GM21367 (cell line): ENCODE data around the gene ATG4D.

Experiments used
- ATAC-seq: cut with Tn5 transposase; IDR thresholded peaks from one replicate; pipeline ENCODE4 v1.9.1; 2021; ENCODE audit not compliant: unreplicated experiment

ATG4D gene

DNA sequence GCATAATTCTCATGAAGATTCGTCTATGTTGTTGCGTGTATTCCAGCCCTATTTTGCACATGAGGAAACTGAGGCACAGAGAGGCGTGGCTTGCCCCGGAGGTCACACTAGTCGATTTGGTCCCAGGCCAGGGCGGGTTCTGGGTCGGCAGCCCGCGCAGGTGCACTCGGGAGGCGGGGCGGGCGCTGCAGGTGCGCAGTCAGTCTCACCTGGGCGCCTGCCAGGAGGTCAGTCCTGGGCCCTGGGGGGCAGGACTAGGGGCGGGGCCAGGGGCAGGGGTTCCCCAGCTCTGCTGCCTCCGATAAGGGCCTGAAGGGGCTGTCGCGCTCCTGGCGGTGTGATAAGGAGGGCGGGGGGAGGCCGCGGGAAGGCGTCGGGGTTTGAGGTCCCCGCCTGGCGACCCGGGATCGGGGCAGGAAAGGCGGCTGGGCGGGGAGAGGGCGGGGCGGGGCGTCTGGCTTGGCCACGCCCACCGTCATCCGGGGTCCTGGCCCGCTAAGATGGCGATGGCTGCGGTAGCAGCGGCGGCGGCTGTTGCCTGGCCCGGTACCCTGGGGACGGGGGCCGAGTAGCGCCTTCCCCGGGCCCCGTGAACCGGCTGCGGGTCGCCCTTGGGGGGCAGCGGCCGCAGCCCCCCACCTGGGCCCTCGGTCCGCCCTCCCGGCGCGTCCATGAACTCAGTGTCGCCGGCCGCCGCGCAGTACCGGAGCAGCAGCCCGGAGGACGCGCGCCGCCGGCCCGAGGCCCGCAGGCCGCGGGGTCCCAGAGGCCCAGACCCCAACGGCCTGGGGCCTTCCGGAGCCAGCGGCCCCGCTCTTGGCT is at the start of gene ATG4D:
TSS of gene ATG4D (plus strand) at position 485 of the 822 bp plus-strand sequence. CDS start at position 672, 187 bp downstream.
- ATAC-seq: no peak

DNA sequence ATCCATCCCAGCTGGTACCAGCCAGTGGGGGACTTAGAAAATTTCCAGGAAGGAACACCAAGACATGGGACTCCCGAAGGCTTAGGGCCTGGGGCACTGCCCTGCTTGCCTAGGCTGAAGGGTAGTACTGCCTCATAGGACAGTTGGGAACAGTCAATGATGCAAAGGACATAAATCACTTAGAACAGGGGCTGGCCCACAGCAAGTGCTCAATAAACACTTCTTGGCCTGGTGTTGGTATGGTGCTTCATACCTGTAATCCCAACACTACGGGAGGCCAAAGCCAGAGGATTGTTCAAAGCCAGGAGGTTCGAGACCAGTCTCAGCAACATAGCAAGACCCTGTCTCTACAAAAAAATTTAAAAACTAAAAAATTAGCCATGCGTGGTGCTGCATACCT is 46.3 kb upstream of the ATG4D start:
- no peak for ATAC-seq

DNA sequence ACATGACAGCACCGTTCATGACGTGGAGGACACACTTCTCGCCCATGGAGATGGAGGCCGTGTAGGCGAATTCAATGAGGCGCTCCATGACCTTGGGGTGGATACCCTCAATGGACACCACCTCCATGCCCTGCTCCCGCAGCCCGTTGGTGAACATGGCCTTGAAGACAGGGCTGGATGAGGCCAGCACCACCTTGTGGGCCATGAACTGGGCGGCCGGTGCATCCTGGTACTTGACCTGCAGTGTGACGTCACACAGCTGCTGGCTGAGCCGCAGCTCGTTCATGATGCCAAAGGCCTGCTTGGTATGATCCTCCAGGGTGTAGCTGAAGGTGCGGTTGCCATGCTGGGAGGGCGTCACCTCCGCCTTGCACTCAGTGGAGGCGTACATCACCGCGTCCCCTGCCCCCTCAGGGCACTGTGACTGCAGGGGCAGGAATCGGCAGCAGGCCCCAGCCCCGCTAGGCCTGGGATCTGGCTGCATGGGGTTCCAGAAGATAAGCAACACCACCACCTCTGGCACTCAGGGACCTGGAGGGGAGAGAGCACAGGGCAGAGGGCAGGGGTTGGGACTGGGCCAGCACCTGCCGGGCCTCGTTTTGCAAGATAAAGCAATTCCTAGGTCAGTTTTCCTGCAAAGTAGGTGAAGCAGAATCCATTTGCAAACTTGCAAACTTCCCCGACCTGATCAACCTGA is 44.0 kb upstream of the ATG4D start:
- no peak for ATAC-seq

DNA sequence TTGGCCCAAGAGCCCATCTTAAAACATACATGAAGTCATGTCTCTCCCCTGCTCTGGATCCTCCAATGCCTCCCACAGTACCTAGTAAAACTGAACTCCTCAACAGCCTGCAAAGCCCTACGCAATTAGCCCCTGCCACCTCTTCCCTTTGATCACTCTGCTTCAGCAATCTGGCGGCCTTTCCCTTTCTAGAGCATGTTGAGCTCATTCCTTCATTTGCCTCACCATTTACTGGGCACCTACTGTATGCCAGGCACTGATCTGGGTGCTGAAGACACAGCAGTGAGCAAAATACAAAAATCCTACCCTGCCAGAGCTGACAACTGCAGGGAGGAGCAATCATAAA is 43.5 kb upstream of the ATG4D start:
- no peak for ATAC-seq

DNA sequence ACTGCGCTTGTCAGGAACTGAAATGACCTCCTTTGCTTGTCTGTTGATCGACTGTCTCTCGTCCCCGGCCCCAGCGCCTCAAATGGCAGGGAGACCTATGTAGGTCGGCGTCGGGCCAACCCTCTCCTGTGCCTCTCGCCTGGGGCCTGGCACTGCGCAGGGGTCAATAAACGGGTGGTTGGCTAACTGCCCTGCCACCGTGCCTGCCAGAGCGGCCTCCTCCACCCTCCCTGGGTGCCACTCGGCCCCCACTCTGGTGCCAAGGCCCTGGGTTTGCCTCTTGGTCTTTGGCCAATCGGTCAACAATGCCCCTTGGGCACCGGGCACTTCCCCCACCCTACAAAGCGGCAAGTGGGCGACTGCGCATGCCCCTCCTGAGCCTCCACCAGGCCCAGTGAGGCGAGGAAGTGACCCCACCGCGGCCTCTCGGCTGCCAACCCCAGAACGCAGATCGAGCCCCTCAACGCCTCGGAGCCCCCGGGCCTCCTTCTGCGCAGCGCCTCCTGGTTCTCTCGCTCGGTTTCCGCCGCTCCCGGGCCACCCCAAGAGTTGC is 41.7 kb upstream of the ATG4D start:
- peak; percentile 23 for ATAC-seq

DNA sequence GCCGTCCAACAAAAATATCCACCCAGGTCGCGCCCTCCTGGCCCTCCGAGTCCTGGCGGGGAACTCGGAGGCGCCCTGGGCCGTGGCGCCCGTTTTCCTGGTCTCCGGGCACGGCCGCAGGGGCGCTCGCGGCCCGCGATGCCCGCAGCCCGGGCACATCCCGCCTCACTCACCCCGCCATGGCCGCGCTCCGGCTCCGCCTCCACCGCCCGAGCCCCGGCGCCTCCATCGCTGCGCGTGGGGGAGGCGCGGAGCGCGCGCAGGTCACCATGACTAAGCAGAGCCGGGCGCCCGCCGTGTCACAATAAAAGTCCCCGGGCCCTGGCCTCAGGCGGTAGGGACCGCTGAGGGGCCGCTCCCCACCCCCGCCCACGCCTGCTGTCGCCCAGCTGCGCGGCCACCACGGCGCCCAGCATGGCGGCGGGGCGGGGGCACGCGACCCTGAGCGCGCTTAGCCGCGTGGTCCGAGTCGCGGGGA is 41.1 kb upstream of the ATG4D start:
- ATAC-seq: peak; percentile 67

DNA sequence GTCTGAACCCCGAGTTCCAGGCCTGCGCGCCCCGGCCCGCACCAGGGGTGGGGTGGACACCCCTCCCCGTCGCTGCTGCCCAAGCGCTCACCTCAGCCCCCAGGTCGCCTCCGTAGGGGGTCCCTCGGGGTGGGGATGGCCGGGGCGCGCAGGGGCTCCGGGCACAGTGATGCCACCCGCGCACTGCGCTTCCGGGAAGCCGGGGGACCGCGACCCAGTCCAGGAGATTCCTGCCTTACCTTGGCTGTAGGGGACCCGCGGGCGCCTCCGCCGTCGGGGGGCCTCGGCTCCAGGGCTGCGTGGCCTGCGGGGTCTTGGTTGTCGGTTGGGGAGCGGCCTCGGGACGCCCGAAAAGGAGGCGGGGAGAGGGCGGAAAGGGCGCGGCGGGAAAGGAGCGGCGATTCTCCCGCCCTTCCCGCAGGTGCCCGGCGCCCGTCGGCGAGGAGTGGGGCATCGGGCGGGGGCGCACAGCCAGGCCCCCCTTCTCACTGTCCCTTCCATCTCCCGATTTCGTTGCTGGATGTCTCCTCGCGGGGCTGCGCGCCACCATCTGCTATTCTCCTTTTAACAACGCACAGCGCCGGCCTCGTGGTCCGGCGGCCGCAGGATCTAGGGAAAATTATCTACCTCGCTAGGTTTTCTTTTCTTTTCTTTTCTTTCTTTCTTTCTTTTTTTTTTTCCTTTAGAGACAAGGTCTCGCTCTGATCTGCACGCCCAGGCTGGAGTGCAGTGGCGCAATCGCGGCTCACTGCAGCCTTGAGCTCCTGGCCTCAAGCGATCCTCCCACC is 40.5 kb upstream of the ATG4D start, which contains the start of gene KEAP1:
TSS of gene KEAP1 (minus strand) at position 355 of the 788 bp plus-strand sequence. CDS start 3,323 bp downstream, outside the sequence.
- ATAC-seq: peak; percentile 10

DNA sequence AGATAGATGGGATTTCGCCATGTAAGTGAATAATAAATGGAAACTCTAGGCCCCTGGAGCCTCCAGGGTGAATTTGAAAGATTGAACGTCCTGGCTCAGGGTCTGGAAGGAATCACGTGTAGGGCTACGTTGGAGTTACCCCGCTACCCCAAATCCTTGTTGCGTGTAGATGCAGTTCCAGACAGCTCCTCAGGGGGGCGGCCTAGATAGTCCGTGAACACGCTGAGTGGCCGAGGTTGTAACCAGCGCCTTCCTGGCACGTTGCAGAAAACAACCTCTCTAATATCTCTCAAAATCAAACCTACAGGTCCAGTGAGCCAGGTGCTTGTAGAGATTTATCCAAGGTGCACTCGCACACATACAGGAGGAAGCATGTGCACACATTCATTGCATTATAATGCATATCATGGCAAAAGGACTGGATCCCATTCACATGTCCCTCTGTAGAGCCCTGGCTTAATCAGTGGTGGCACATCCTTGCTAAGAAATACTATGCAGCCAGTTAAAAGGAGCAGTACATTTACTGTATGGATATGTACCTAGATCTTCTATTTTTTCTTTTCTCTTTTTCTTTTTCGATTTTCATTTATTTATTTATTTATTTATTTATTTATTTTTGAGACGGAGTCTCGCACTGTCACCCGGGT is 38.0 kb upstream of the ATG4D start:
- ATAC-seq: no peak

DNA sequence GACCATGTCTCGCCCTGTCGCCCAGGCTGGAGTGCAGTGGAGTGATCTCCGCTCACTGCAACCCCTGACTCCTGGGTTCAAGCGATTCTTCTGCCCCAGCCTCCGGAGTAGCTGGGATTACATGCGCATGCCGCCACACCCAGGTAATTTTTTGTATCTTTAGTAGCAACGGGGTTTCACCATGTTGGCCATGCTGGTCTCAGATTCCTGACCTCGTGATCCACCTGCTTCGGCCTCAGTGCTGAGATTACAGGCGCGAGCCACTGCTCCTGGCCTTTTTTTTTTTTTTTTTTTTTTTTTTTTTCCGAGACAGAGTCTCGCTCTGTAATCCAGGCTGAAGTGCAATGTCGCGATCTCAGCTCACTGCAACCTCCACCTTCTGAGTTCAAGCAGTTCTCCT is 35.7 kb upstream of the ATG4D start:
- no peak for ATAC-seq

DNA sequence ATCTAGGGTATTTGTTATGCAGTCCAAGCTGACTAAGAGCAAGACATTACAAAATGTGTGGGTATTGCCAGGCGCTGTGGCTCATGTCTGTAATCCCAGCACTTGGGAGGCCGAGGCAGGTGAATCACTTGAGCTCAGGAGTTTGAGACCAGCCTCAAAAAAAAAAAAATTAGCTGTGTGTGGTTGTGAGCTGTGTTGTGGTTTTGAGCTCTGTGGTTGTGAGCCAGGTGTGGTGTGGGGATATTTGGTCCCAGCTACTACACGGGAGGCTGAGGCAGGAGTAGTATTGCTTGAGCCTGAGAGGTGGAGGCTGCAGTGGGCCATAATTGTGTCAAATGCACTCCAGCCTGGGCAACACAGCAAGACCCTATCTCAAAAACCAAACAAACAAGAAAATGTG is 35.0 kb upstream of the ATG4D start:
- no peak for ATAC-seq

DNA sequence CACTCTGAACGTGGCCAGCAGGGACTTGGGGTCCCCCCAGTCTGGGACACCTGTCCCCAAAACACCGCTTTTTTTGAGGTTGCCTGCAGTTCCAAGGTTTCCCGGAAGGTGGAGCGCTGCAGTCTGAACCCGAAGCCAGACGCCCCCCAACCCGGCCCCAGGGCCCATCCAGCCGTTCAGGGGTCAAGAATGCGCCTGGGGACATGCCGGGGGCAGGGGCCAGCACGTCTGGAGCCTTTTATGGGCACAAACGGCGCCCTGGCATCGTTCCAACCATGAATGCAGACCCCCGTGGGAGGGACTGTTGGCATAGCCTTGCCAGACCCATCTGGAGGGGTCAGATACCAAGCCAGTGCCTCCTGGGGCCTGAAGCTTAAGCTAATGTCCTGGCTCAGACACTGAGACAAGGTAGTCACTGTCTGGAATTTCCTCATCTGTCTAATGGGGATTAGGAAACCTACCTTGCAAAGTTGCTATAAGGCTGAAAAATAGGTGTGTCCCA is 33.4 kb upstream of the ATG4D start:
- ATAC-seq: no peak

DNA sequence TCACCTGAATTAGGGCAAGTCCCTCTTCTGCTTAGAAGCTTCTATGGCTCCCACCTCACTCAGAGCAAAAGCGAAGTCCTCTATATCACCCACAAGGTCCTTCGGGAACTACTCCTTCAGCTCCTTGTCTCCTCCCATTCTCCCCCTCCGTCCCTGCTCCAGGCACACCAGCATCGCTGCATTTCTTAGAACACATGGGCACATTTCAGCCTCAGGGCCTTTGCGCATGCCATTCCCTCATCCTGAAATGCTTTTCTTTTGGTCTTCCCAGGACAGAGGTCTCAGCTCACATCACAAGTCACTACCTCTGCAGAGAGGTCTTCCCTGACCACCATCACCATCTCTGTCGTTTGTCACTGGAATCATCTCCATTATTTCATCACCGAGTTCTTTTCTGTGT is 30.5 kb upstream of the ATG4D start:
- no peak for ATAC-seq

DNA sequence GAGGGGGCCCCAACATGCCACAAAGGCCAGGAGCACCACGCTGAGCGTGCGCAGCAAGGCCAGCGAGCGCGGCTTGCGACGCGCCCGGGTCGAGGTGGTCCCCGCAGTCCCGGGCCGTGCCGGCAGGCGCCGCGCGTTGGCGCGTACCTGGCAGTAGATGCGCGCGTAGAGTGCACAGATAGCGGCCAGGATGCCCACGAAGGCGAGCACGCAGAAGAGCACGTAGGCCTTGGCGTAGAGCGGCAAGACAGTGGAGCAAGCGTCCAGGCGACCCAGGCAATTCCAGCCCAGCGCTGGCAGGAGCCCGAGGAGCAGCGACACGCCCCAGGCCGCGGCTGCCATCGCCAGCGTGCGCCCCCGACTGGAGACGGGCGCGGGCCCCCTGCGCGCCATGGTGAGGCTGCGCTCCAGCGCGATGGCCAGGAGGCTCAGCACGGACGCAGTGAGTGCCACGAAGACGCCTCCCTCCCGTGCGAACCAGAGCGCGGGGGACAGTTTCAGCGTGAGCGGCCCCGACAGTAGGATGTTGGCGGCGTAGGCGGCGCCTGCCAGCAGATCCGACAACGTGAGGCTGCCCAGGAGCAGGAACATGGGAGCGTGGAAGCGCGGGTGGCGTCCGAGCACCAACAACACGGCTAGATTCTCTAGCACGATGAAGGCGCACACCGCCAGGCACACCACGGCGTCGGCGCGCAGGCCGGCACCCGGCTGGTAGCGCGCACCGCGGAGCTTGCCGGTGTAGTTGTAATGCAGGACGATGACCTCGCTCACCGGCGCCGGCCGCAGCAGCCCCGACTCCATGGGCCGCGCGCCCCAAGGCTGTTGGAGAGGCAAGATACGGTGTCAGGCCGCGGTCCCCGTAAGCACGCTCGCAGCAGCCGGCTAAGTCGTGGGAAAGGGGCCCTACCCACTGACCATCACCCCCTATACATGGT is 29.2 kb upstream of the ATG4D start:
- no peak for ATAC-seq

DNA sequence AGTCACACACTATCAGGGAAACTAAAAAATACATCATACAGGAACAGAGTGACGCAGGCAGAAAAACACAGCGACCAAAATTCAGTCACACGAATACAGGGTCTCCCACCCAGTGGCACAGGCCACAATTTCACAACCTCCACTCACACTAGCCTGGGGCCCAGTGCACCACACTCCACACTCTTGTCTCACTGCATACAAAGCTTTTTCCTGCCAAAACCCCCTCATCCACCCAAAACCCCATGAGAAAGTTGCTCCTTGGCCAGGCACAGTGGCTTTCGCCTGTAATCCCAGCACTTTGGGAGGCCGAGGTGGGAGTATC is 27.7 kb upstream of the ATG4D start:
- no peak for ATAC-seq

DNA sequence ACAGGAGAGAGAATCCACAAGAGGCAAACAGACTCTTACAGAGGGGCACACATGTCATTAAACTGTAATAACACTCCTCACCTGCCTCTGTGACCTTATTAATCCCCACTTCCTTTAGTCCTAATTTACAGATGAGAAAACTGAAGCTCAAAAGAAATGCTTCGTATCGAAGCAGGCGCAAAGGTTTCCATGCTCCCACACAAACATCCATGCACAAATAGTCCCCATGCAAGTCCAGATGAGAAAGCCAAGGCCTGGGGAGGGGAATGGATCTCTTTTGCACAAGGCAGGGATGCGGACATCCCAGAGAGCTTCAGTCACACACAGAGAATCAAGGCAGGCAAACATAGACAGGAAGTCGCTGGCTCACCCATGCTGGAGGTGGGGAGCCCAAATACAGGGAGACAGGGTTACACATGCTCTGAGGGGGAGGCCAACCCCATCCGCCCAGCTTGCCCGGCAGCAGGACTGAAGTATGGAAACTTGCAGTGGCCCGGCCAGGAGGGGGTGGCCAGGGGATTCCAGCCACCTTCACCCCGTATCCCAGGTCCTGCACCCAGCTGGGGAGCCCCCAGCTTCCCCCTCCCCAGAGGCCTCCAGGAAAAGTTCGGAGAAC is 26.9 kb upstream of the ATG4D start:
- no peak for ATAC-seq

DNA sequence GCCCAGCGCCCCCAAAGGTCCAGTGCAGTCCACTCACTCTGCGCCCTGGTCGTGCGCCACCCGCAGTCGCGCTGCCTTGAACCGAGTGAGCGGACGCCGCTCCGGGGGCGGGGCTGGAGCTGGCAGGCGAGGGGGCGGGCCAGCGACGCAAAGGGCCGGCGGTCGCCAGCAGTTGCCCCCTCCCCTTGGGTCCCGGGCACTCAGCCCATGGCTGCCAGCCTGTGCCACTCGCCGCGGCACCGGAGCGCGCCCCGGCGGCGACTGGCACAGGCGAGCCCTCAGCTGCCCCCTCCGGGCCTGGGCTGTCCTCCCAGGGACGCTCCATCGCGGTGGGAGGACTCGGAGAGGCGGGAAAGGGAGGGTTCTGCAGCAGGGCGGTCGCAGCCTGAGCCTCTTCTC is 26.3 kb upstream of the ATG4D start, which contains the start of gene S1PR5:
TSS of gene S1PR5 (minus strand) at position 87 of the 399 bp plus-strand sequence. CDS start 2,436 bp downstream, outside the sequence.
- ATAC-seq: no peak

DNA sequence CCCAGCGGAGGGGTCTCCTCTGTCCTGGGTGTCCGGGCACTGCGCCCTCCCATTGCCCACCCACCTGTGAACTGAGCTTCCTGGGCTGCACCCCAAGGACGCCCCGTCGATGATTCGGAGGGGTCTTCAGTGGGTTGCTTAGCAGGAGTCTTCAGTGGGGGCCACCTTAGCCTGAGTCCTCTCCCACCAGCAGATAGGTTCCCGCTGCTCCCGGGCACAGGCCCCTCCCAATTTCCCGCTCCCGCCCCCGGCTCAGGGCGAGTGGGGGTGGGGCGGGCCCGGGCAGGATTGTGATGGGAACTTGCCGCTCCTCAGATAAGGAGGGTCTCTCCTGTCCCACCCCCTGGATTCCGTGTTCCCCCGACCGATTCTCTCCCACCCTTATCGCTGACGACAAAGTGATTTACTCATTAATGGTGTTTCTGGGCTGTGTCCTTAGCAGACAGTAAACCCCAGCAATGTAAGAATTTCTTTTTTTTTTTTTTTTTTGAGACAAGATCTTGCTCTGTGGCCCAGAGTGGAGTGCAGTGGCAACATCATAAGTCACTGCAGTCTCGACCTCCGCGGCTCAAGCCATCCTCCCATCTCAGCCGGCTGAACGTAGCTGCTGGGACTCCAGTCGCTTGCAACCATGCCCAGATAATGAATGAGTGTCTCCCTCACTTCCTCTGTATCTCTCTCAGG is 25.8 kb upstream of the ATG4D start:
- ATAC-seq: no peak
